GM06990 (cell line): ENCODE measurements around the gene LTF.

Experiments used
- DNase-seq: peaks from one replicate; pipeline ENCODE4 v3.0.0-alpha.2; 2011; ENCODE audit not compliant: insufficient read length; ENCODE audit errors: extremely low read depth
- H3K27me3 ChIP-seq: replicated peaks from 2 replicates; pipeline ENCODE4 v1.6.0; 2011; ENCODE audit warnings: low read length; ENCODE audit not compliant: control insufficient read depth, insufficient read depth
- H3K36me3 ChIP-seq: 2 replicates; pipeline ENCODE4 v1.5.1; 2011; ENCODE audit warnings: low read length; ENCODE audit not compliant: control insufficient read depth, insufficient read depth
- H3K4me3 ChIP-seq: replicated peaks from 2 replicates; pipeline ENCODE4 v1.5.1; 2011; ENCODE audit warnings: low read depth, mild to moderate bottlenecking, control low read depth, low read length
- TF ChIP-seq, protein P1 (sequence below): IDR thresholded peaks from 2 replicates; pipeline ENCODE4 v1.5.1; 2011; ENCODE audit warnings: low read length, control low read depth, mild to moderate bottlenecking, inconsistent platforms; ENCODE audit not compliant: insufficient read depth, poor library complexity, severe bottlenecking

LTF gene

DNA sequence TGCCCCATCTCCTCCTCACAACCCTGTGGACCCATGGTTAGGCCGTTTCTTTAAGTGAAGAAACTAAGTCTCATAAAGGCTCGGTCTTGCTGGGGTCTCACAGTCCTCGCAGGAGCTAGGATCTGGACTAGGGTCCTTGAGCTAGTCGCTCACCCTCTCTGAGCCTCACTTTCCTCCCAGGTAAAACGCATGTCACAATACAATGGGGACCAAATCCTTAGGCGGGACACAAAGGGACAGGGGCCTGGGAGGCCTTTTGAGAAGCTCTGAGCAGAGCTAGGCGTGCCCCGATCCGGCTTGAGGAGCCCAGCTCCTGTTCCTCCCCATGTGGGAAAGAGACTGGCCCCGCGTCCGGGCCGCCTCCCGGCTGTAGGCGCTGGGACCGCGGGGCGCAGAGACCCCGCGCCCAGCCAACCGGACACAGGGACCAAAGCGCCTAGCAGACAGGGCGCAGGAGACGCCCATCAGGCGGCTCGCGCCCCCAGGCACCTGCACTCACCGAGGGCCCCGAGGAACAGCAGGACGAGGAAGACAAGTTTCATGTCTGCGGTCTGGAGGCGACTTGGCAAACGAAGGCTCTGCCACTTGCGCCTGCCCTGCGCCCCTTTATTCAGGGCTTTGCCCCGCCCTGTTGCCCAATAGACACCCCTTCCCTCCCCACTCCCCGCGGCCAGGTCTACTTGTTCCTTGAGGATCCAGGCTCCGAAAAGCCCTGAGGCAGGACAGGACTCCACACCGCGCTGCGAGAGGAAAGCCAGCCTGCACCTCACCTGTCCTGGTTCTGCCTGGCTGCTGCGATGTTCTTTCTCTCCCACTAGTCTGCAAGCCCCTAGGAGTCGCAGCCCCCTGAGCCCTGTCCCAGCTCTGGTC is at the start of gene LTF:
Gene LTF (minus strand): TSS at position 580 of the 870 bp plus-strand sequence. CDS start 38 bp downstream, at position 542.
- no peak for DNase-seq
- TF ChIP-seq, protein P1, sequence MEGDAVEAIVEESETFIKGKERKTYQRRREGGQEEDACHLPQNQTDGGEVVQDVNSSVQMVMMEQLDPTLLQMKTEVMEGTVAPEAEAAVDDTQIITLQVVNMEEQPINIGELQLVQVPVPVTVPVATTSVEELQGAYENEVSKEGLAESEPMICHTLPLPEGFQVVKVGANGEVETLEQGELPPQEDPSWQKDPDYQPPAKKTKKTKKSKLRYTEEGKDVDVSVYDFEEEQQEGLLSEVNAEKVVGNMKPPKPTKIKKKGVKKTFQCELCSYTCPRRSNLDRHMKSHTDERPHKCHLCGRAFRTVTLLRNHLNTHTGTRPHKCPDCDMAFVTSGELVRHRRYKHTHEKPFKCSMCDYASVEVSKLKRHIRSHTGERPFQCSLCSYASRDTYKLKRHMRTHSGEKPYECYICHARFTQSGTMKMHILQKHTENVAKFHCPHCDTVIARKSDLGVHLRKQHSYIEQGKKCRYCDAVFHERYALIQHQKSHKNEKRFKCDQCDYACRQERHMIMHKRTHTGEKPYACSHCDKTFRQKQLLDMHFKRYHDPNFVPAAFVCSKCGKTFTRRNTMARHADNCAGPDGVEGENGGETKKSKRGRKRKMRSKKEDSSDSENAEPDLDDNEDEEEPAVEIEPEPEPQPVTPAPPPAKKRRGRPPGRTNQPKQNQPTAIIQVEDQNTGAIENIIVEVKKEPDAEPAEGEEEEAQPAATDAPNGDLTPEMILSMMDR, result no peak
- Histone ChIP-seq H3K27me3 (peaks cover 2% of the 10 kb centered on the region), H3K36me3 (no peaks in the 10 kb centered on the region), H3K4me3 (no peak within 1 kb of the TSS)

DNA sequence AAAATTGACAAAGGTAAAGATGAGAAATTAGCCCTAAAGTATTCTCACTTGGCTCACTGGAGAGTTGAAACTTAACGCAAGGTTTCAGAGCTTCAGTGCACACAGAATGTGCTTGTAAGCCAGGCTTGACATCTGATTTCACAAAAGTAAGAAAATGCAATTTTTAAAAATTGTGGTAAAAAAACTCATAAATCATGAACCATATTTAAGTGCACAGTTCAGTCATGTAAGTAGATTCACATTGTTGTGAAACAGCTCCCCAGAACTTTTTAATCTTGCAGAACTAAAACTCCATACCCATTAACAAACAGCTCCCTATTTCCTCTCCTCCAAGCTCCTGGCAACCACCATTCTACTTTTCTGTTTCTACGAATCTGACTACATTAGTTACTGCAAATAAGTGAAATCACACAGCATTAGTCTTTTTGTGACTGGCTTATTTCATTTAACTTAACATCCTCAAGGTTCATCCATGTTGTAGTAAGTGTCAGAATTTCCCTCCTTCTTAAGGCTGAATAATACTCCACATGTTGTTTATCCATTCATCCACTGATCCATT is 47.6 kb upstream of the LTF start:
- no peaks in the 10 kb centered on the region for H3K36me3 ChIP-seq
- no peak for DNase-seq
- H3K27me3 ChIP-seq, result no peaks in the 10 kb centered on the region
- H3K4me3 ChIP-seq, result no peak overlapping the region
- TF ChIP-seq, protein P1, result no peak

DNA sequence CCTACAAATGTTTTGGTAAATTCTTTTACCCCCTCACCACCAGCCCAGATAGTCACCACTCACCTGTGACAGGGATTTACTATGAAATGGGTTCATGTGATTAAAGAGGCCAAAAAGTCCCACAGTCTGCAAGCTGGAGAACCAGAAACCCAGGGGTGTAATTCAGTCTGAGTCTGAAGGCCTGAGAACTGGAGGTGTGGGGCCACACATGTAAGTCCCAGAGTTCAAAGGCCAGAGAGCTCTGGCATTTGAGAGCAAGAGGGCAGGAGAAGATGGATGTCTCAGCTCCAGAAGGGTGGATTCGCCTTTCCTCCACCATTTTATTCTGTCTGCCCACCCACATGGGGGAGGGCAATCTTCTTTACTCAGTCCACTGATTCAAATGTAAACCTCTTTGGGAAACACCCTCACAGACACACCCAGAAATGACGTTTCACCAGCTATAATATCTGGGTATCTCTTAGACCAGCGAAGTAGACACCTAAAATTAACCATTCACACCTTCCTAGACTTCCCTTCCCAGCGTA is 45.0 kb upstream of the LTF start:
- TF ChIP-seq, protein P1, result no peak
- DNase-seq, result no peak

DNA sequence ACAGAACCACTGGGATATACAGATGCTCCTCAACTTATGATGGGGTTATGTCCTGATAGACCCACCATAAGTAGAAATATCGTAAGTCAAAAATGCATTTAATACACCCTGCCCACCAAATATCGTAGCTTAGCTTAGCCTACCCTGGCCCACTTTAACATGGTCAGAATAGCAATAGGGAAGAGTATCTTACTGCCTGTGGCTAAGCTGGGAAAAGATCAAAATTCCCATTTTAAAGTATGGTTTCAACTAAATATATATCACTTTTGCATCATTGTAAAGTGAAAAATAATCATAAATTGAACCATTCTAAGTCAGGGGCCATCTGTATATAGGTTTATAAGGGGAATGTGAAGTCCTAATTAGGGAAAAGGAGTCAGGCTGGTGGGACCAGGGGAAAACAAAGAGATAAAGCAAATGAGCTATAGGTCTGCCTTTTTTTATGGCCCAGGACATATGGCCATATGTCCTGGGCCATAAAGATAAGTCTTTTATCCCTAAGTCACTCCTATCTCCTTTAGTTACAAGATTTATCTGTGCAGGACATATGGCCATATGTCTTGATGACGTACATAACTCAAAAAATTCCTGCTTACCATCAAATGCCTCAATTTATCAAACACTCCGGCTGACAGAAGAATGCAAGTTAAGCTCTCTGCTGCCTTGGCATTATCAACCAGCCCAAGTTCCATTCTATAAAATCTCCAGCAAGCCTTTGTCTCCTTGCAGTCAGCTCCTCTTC is 44.3 kb upstream of the LTF start:
- Histone ChIP-seq H3K4me3 (no peak overlapping the region), H3K27me3 (no peaks in the 10 kb centered on the region), H3K36me3 (no peaks in the 10 kb centered on the region)
- DNase-seq, result no peak
- TF ChIP-seq, protein P1, result no peak

More for the DNA sequence above, 45.0 kb upstream of the LTF start:
- Histone ChIP-seq H3K36me3 (no peaks in the 10 kb centered on the region), H3K27me3 (no peaks in the 10 kb centered on the region), H3K4me3 (no peak overlapping the region)

DNA sequence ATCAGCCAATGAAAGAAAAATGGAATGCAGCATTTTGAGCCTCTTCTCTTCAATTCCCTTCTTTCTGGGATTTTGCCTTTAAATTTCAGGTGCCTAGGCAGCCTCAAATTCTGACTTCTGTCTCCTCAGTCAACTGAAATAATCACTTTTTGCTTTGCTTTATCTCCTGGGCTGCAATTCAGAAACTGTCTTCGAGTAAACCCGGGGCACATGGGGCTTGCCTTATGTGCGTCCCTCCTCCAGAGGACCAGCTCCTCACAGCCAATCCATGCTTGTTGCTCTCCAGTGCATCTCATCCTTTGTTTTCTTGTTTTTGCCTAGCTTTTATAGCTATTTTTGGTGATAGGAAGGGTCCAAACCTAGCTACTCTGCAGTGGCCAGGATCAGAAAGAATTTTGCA is 41.8 kb upstream of the LTF start:
- Histone ChIP-seq H3K36me3 (no peaks in the 10 kb centered on the region), H3K4me3 (no peak overlapping the region), H3K27me3 (no peaks in the 10 kb centered on the region)
- TF ChIP-seq, protein P1, result no peak
- DNase-seq, result no peak
